IPS DF 4.7 (cell line): ENCODE data around the gene PPP6R3.
"Not testable (repeated sequence)": the region's sequence is repeated elsewhere in the genome, so short reads cannot be mapped to it uniquely, and the experiment has no call there.

Experiments used
- DNase-seq: peaks from one replicate; pipeline ENCODE4 v3.0.0-alpha.2; 2013; ENCODE audit warnings: low spot score; ENCODE audit errors: extremely low read depth

The PPP6R3 gene

GRCh38 chr11:68524681-68525080 is 64.1 kb downstream of the PPP6R3 start:
- DNase-seq = no peak

- DNase-seq = no peak
Measured at GRCh38 chr11:68525336-68525735, 64.8 kb downstream of the PPP6R3 start.

- DNase-seq = no peak
Measured at GRCh38 chr11:68525930-68526329, 65.4 kb downstream of the PPP6R3 start.

- DNase-seq = no peak
Measured at GRCh38 chr11:68527585-68527984, 67.0 kb downstream of the PPP6R3 start.

GRCh38 chr11:68528630-68529029 is 68.1 kb downstream of the PPP6R3 start:
- no peak for DNase-seq

GRCh38 chr11:68531129-68531693 is 70.7 kb downstream of the PPP6R3 start:
- DNase-seq = no peak

- DNase-seq = no peak
Measured at GRCh38 chr11:68532727-68533369, 72.3 kb downstream of the PPP6R3 start.

- no peak for DNase-seq
Measured at GRCh38 chr11:68533945-68534344, 73.4 kb downstream of the PPP6R3 start.

- DNase-seq = no peak
Measured at GRCh38 chr11:68535098-68535497, 74.5 kb downstream of the PPP6R3 start.

GRCh38 chr11:68536706-68537105 is 76.2 kb downstream of the PPP6R3 start:
- DNase-seq = no peak

- no peak for DNase-seq
Measured at GRCh38 chr11:68538025-68538424, 77.5 kb downstream of the PPP6R3 start.

GRCh38 chr11:68539395-68539794 is 78.8 kb downstream of the PPP6R3 start:
- DNase-seq = no peak

- not testable (repeated sequence) for DNase-seq
Measured at GRCh38 chr11:68540504-68540903, 80.0 kb downstream of the PPP6R3 start.

GRCh38 chr11:68541116-68541515 is 80.6 kb downstream of the PPP6R3 start:
- no peak for DNase-seq

- no peak for DNase-seq
Measured at GRCh38 chr11:68541991-68542390, 81.4 kb downstream of the PPP6R3 start.

GRCh38 chr11:68542617-68543016 is 82.1 kb downstream of the PPP6R3 start:
- no peak for DNase-seq

GRCh38 chr11:68543594-68543993 is 83.0 kb downstream of the PPP6R3 start:
- no peak for DNase-seq

- no peak for DNase-seq
Measured at GRCh38 chr11:68545347-68545746, 84.8 kb downstream of the PPP6R3 start.

- DNase-seq = no peak
Measured at GRCh38 chr11:68545796-68546195, 85.2 kb downstream of the PPP6R3 start.

- DNase-seq = no peak
Measured at GRCh38 chr11:68546555-68546954, 86.0 kb downstream of the PPP6R3 start.

GRCh38 chr11:68549789-68550484 is 89.4 kb downstream of the PPP6R3 start:
- no peak for DNase-seq

GRCh38 chr11:68550485-68550817 is 89.9 kb downstream of the PPP6R3 start:
- DNase-seq = no peak

- DNase-seq = no peak
Measured at GRCh38 chr11:68551223-68551622, 90.7 kb downstream of the PPP6R3 start.
